Breast epithelium (tissue), 4 donors: ENCODE data around the gene MAP1LC3B2. TPM values are rescaled to one million over a fixed set of nuclear protein-coding genes. Genes with fewer than 3 reads are reported as not detected.

ENCODE experiments used
- DNase-seq, 2 donors: peaks; one replicate each; pipeline ENCODE4 v3.0.0-alpha.2; 2019; ENCODE audit warnings: low spot score in 2 of 2
- H3K27ac ChIP-seq, 2 donors: fragments of 200-600 bp; sonication (generic) in 1 of 2; one replicate each; pipeline ENCODE4 v1.5.1; 2016 to 2019; ENCODE audit warnings: mild to moderate bottlenecking in 1 of 2
- H3K27me3 ChIP-seq, 2 donors: fragments of 200-600 bp; sonication (generic) in 1 of 2; one replicate each; pipeline versions ENCODE4 v1.5.1 to v1.6.0; 2017 to 2019; ENCODE audit warnings: control low read depth in 1 of 2, mild to moderate bottlenecking in 1 of 2
- H3K36me3 ChIP-seq: fragments of 200-600 bp; one replicate; pipeline ENCODE4 v1.5.1; 2019
- H3K4me1 ChIP-seq, 2 donors: fragments of 200-600 bp; sonication (generic); one replicate each; pipeline ENCODE4 v1.5.1; 2016 to 2019; ENCODE audit warnings: control low read depth in 1 of 2
- H3K4me3 ChIP-seq, 3 donors: fragments of 200-600 bp; sonication (generic); 1 replicate in 2 of 3; 2 replicates in 1 of 3; pipeline ENCODE4 v1.5.1; 2016 to 2019; ENCODE audit warnings: mild to moderate bottlenecking in 3 of 3, moderate library complexity in 2 of 3
- H3K9me3 ChIP-seq, 2 donors: fragments of 200-600 bp; sonication (generic) in 1 of 2; one replicate each; pipeline ENCODE4 v1.5.1; 2016 to 2019; ENCODE audit warnings: control low read depth in 1 of 2
- CTCF ChIP-seq, 3 donors: fragments of 450-650 bp; IDR thresholded peaks; one replicate each; pipeline ENCODE4 v1.5.1; 2016 to 2017; ENCODE audit warnings: antibody characterized with exemption in 3 of 3, mild to moderate bottlenecking in 3 of 3, moderate library complexity in 3 of 3
- POLR2A ChIP-seq: fragments of 450-650 bp; IDR thresholded peaks from one replicate; pipeline ENCODE4 v1.6.1; 2016; ENCODE audit warnings: antibody characterized with exemption, mild to moderate bottlenecking, moderate library complexity
- POLR2AphosphoS5 ChIP-seq, 3 donors: sonication (generic); formaldehyde crosslinking; IDR thresholded peaks; one replicate each; pipeline ENCODE4 v1.6.1; 2017; ENCODE audit warnings: antibody characterized with exemption in 3 of 3
- intact Hi-C: fragments of 100-400 bp; cut with DNase I; formaldehyde crosslinking; loops from one replicate; pipeline ENCODE4 v1.15.1; 2023; ENCODE audit warnings: low total_unique reads
- total RNA-seq, 3 donors: library from RNA; depleted of rRNA; stranded (reverse); fragments of >200 nt; gene quantifications; one replicate each; pipeline ENCODE4 v1.1.0, GENCODE V29; 2016

The MAP1LC3B2 gene
- total RNA-seq, 3 donors from 2014 or later: 0.98 to 8.5 (median 1.1) TPM

- Histone ChIP-seq H3K36me3 (no peaks in the 10 kb centered on the region), H3K27ac (peak overlapping the region; percentile 44 to 45), H3K9me3 (no peaks in the 10 kb centered on the region), H3K4me3 (peak overlapping the region in 1 of 3 donors; percentile 29), H3K4me1 (no peaks in the 10 kb centered on the region), H3K27me3 (no peaks in the 10 kb centered on the region)
- no peak for TF ChIP-seq POLR2A
- TF ChIP-seq CTCF (IDR thresholded peaks at IDR 0.05): no peak
- TF ChIP-seq POLR2AphosphoS5 (IDR thresholded peaks at IDR 0.05): no peak
- no peak for DNase-seq
- intact Hi-C loops: loop anchor here (5.0 kb wide), 1 partner anchor 1188 kb away; no protein-coding TSS in a partner anchor
Measured at GRCh38 chr12:116604951-116605641, 45.9 kb downstream of the MAP1LC3B2 start.

- TF ChIP-seq POLR2A (no peak), CTCF (IDR thresholded peaks at IDR 0.05) (no peak), POLR2AphosphoS5 (IDR thresholded peaks at IDR 0.05) (no peak)
- Histone ChIP-seq H3K9me3 (no peaks in the 10 kb centered on the region), H3K27me3 (no peaks in the 10 kb centered on the region), H3K36me3 (no peaks in the 10 kb centered on the region), H3K4me1 (no peaks in the 10 kb centered on the region), H3K27ac (no peak overlapping the region), H3K4me3 (no peak overlapping the region)
- no peak for DNase-seq
- intact Hi-C loops: loop anchor here (5.0 kb wide), 1 partner anchor 1189 kb away; no protein-coding TSS in a partner anchor
Measured at GRCh38 chr12:116606397-116606796, 47.2 kb downstream of the MAP1LC3B2 start.

- intact Hi-C loops: loop anchor here (5.0 kb wide), 1 partner anchor 1190 kb away; no protein-coding TSS in a partner anchor
- no peak overlapping the region for H3K27ac ChIP-seq
- H3K4me1 ChIP-seq: no peaks in the 10 kb centered on the region
- no peaks in the 10 kb centered on the region for H3K36me3 ChIP-seq
- no peak overlapping the region for H3K4me3 ChIP-seq
- no peak for TF ChIP-seq CTCF (IDR thresholded peaks at IDR 0.05)
- no peak for TF ChIP-seq POLR2AphosphoS5 (IDR thresholded peaks at IDR 0.05)
- no peak for TF ChIP-seq POLR2A
- no peaks in the 10 kb centered on the region for H3K27me3 ChIP-seq
- DNase-seq: no peak
- H3K9me3 ChIP-seq: no peaks in the 10 kb centered on the region
Measured at GRCh38 chr12:116607039-116607438, 47.9 kb downstream of the MAP1LC3B2 start.

GRCh38 chr12:116609319-116610114 is 50.3 kb downstream of the MAP1LC3B2 start:
- Histone ChIP-seq H3K4me1 (no peaks in the 10 kb centered on the region), H3K27me3 (no peaks in the 10 kb centered on the region), H3K9me3 (no peaks in the 10 kb centered on the region), H3K4me3 (no peak overlapping the region), H3K27ac (peak overlapping the region; percentile 73 to 76), H3K36me3 (no peaks in the 10 kb centered on the region)
- intact Hi-C loops: loop anchor here (5.0 kb wide), 1 partner anchor 1192 kb away; no protein-coding TSS in a partner anchor
- no peak for DNase-seq
- no peak for TF ChIP-seq POLR2A
- TF ChIP-seq CTCF (IDR thresholded peaks at IDR 0.05): peak in 1 of 3 donors; percentile 9
